Stomach (tissue), 9 donors: ENCODE results near the gene TRIM2. TPM values are rescaled to one million over a fixed set of nuclear protein-coding genes. Genes with fewer than 3 reads are reported as not detected.
A peak's percentile ranks its signal among the peaks of the same experiment; 100 is the strongest.

Source experiments
- DNase-seq, 2 donors: peaks; one replicate each; pipeline versions ENCODE4 v3.0.0 to v3.0.0-alpha.2; 2013 to 2019
- H3K27ac ChIP-seq, 5 donors: fragments of 200-600 bp in 4 of 5; sonication (generic) in 4 of 5; one replicate each; pipeline ENCODE4 v1.5.1; 2013 to 2019; ENCODE audit warnings: mild to moderate bottlenecking in 1 of 5, moderate library complexity in 1 of 5
- H3K27me3 ChIP-seq, 3 donors: fragments of 200-600 bp; sonication (generic); one replicate each; pipeline ENCODE4 v1.5.1; 2017 to 2019; ENCODE audit warnings: mixed run types in 1 of 3
- H3K36me3 ChIP-seq, 4 donors: fragments of 200-600 bp; sonication (generic); 1 replicate in 3 of 4; 2 replicates in 1 of 4; pipeline ENCODE4 v1.5.1; 2016 to 2019
- H3K4me1 ChIP-seq, 4 donors: fragments of 200-600 bp; sonication (generic); one replicate each; pipeline ENCODE4 v1.5.1; 2016 to 2019
- H3K4me3 ChIP-seq, 4 donors: fragments of 200-600 bp; sonication (generic) in 3 of 4; one replicate each; pipeline ENCODE4 v1.5.1; 2016 to 2019; ENCODE audit warnings: mild to moderate bottlenecking in 1 of 4
- H3K9me3 ChIP-seq, 4 donors: fragments of 200-600 bp; sonication (generic); one replicate each; pipeline ENCODE4 v1.5.1; 2016 to 2019
- EP300 ChIP-seq: sonication (generic); formaldehyde crosslinking; IDR thresholded peaks from one replicate; pipeline ENCODE4 v1.6.1; 2017; ENCODE audit warnings: antibody characterized with exemption
- POLR2A ChIP-seq, 4 donors: fragments of 450-650 bp; IDR thresholded peaks; one replicate each; pipeline ENCODE4 v1.6.1; 2016; ENCODE audit warnings: antibody characterized with exemption in 4 of 4, control low read depth in 2 of 4, mild to moderate bottlenecking in 1 of 4, moderate library complexity in 1 of 4
- POLR2AphosphoS5 ChIP-seq, 3 donors: sonication (generic); formaldehyde crosslinking; IDR thresholded peaks; one replicate each; pipeline ENCODE4 v1.6.1; 2016; ENCODE audit warnings: antibody characterized with exemption in 3 of 3
- WGBS, 5 donors: extraction: QIAGEN DNeasy Blood & Tissue Kit in 3 of 5; methylation state at CpG; one replicate each; pipeline versions ENCODE4 v1.1.5 to v1.1.7; 2013 to 2018; 5-methylcytosine and 5-hydroxymethylcytosine counted together
- intact Hi-C: fragments of 100-400 bp; cut with DNase I; formaldehyde crosslinking; loops from one replicate; pipeline ENCODE4 v1.15.1; 2023; ENCODE audit warnings: low total_unique reads
- polyA plus RNA-seq, 3 donors: library from polyadenylated mRNA; stranded (reverse); fragments of 200-250 nt; gene quantifications; one replicate each; pipeline ENCODE4 v1.2.3, GENCODE V29; 2013
- total RNA-seq, 5 donors: library from RNA; depleted of rRNA; stranded (reverse); fragments of >200 nt; gene quantifications; one replicate each; pipeline versions ENCODE4 v1.1.0 to v1.2.3, GENCODE V29; 2014 to 2016
- TF ChIP-seq, protein P1 (sequence below), 7 experiments: fragments of 450-650 bp in 4 of 7; fragments of 200-600 bp in 3 of 7; sonication (generic) in 3 of 7; IDR thresholded peaks; one replicate each; pipeline ENCODE4 v1.5.1; 2016 to 2019; ENCODE audit warnings: antibody characterized with exemption in 7 of 7, control low read depth in 2 of 7, mild to moderate bottlenecking in 1 of 7
- donor health status: healthy with polysubstance abuse.
- donor health status: Bipolar disorder and iron deficiency.
- donor health status: healthy.

Gene TRIM2
- total and polyA plus RNA-seq, 8 donors = 11.2 to 327 (median 53.8) TPM

DNA sequence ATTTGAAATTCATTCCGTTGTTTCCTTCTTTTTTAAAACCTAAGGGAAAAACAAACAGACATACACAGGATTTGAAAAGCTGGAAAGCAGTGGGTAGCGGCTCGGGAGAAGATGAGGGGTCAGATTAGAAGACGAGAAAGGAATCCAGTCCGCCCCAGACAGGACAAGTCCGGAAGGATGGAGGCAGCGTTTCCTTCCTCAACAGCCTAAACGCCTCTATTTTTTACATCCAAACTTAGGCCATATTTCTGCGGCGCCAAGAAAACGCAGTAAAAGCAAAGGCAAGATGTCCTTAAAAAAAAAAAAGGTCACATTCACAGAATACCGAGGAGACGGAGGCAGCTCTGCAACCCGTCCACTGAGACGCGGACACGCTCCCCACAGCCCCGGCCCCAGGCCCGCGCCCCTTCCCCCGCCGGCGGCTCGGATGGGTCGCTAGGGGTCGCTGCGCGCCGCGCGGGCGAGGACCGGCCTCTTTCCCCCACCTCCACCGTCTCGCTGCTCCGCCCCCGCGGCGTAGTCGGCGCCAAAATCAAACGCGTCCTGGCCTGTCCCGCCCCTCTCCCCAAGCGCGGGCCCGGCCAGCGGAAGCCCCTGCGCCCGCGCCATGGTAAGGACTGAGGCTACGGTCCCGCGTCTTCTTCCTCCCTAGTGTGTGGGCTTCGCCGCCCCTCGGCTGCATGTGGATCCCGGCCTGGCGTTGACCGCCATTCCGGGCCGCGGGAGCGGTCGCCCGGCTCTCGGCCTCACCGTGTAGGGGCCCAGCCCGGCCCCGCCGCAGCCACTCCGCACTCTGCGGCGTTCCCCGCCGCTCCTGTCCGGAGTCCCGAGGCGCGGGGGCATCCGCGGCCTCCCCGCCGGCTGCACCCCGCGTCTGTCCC, 140.1 kb downstream of the TRIM2 start, which contains the start of gene MND1:
TSS of gene MND1 (plus strand) at position 558 of the 881 bp plus-strand sequence. CDS start at position 608, 50 bp downstream.
- peak within 1 kb of the TSS in 3 of 5 donors; percentile 52 to 69 (median 64) for H3K27ac ChIP-seq
- H3K27me3 ChIP-seq = no peaks in the 10 kb centered on the region
- DNase-seq = peak; percentile 79 to 96
- TF ChIP-seq POLR2AphosphoS5 (IDR thresholded peaks at IDR 0.05) = no peak
- TF ChIP-seq, protein P1, sequence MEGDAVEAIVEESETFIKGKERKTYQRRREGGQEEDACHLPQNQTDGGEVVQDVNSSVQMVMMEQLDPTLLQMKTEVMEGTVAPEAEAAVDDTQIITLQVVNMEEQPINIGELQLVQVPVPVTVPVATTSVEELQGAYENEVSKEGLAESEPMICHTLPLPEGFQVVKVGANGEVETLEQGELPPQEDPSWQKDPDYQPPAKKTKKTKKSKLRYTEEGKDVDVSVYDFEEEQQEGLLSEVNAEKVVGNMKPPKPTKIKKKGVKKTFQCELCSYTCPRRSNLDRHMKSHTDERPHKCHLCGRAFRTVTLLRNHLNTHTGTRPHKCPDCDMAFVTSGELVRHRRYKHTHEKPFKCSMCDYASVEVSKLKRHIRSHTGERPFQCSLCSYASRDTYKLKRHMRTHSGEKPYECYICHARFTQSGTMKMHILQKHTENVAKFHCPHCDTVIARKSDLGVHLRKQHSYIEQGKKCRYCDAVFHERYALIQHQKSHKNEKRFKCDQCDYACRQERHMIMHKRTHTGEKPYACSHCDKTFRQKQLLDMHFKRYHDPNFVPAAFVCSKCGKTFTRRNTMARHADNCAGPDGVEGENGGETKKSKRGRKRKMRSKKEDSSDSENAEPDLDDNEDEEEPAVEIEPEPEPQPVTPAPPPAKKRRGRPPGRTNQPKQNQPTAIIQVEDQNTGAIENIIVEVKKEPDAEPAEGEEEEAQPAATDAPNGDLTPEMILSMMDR (IDR thresholded peaks at IDR 0.05) = peak in 5 of 7 experiments; percentile 63 to 99 (median 88)
- H3K4me1 ChIP-seq = peaks cover 0 to 29% (median 20%) of the 10 kb centered on the region in 4 donors
- peaks cover 0 to 14% (median 9%) of the 10 kb centered on the region in 4 donors for H3K36me3 ChIP-seq
- intact Hi-C loops = loop anchor here (5.0 kb wide), 1 partner anchor 233 kb away; no protein-coding TSS in a partner anchor
- WGBS, 5 donors = 0 to 3% (median 1%) methylated on average over 17 to 86 of the region's 86 CpGs
- H3K4me3 ChIP-seq = peak within 1 kb of the TSS; percentile 68 to 95 (median 86)
- no peaks in the 10 kb centered on the region for H3K9me3 ChIP-seq

DNA sequence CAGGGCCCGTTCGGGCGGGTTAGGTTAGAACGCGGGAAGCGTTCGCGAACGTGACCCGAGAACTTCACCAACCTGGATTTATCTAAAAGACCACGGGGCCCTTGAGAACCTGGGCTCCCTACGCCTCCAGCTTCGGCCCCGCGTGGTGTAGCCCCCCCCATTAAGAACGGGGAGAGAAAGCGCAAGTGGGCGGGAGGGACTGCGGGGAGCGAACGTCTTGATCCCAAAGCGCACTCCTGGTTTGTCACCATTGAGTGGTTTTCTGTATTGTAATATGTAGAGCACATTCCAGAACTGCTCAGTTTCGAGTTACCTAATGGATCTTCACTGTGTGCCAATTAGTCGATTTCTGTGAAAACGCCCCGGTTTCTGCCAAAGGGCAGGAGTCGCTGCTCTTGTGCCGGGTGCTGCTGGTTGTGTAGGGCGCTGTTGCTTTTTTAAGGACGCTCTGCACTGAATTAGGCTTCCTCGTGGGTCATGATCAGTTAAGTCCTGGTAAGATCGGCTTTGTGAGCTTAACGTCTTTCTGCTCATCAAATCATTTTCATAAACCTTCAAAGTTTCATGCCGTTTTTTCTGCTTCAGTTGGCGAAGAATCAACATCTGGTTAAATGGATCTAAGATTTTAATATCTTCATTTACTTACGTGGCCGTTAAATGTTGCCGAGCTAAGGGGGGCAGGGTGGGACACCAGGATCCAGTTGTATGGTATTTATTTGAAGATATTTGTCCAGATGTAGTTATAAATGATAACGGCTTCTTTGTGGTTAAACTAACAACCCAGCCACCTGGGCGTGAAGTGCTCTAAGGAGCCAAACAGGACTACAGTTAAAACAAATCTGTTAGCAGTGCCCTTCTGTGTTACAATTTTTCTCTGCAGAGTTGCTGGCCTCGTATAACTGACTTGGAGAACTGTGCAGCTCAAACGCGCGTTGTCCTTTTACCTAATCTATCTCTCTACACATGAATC, 141.1 kb downstream of the TRIM2 start:
- intact Hi-C loops = no loop called here

DNA sequence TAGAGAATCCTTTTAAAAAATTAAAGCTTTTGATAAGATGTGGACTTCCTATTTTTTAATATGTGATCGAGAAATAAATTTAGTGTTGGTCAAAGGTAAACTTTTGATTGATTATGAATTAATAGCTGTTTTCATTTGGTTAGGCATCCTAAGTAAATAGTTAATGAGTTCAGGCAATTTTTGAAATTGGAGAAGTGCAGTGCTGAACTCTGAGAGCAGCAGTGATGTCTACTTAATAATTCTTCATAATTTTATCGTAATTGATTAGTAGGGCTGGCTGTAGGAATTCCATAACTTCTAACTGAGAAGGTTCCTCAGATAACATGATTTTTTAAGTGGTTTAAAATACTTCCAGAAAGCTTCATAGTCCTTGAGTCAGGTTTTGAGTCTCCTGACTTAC, 141.8 kb downstream of the TRIM2 start:
- Histone ChIP-seq H3K4me3 (peak overlapping the region in 1 of 4 donors; percentile 95), H3K4me1 (peaks cover 0 to 29% (median 20%) of the 10 kb centered on the region in 4 donors), H3K36me3 (no peaks in the 10 kb centered on the region), H3K9me3 (no peaks in the 10 kb centered on the region), H3K27me3 (no peaks in the 10 kb centered on the region), H3K27ac (no peak overlapping the region)
- intact Hi-C loops = no loop called here
- DNase-seq = no peak
- whole genome bisulfite sequencing, 5 donors = 24 to 48% (median 36%) methylated on average over 2 of the region's 2 CpGs
- TF ChIP-seq, protein P1 (IDR thresholded peaks at IDR 0.05) = no peak
- TF ChIP-seq POLR2A (IDR thresholded peaks at IDR 0.05) (no peak), EP300 (no peak), POLR2AphosphoS5 (IDR thresholded peaks at IDR 0.05) (no peak)

More for the DNA sequence above, 141.1 kb downstream of the TRIM2 start:
- Histone ChIP-seq H3K36me3 (peaks cover 0 to 6% (median 1%) of the 10 kb centered on the region in 4 donors), H3K9me3 (no peaks in the 10 kb centered on the region), H3K4me1 (peaks cover 0 to 29% (median 20%) of the 10 kb centered on the region in 4 donors), H3K4me3 (peak overlapping the region; percentile 68 to 95 (median 86)), H3K27ac (peak overlapping the region in 3 of 5 donors; percentile 52 to 69 (median 64)), H3K27me3 (no peaks in the 10 kb centered on the region)
- TF ChIP-seq POLR2A (IDR thresholded peaks at IDR 0.05) (no peak), EP300 (no peak), POLR2AphosphoS5 (IDR thresholded peaks at IDR 0.05) (no peak)
- TF ChIP-seq, protein P1 (IDR thresholded peaks at IDR 0.05) = no peak
- WGBS, 5 donors = 1 to 2% (median 1%) methylated on average over 23 to 44 of the region's 44 CpGs
- peak in 1 of 2 donors; percentile 76 for DNase-seq

DNA sequence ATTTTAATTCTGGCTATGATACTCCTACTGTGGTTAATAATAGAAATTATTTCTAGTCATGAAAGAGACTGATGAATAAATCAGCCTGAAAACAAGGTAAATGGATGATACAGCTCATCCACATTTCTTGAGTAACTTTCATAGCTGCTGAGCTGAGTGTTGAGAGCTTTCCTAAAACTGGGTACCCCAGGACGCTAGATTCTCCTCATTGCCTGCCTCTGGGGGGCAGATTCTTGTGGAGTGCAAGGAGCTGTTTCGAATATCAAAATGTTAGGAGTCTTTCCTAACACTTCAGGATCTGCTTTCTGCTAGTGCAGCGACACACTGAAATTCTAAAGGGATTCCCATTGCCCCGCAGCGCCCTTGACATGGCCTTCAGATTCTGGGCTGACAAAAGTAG, 142.3 kb downstream of the TRIM2 start:
- H3K27me3 ChIP-seq = no peaks in the 10 kb centered on the region
- intact Hi-C loops = no loop called here
- no peaks in the 10 kb centered on the region for H3K9me3 ChIP-seq
- no peak overlapping the region for H3K27ac ChIP-seq
- WGBS, 5 donors = 74 to 92% (median 90%) methylated on average over 5 of the region's 5 CpGs
- no peaks in the 10 kb centered on the region for H3K36me3 ChIP-seq
- peak in 1 of 2 donors; percentile 28 for DNase-seq
- TF ChIP-seq, protein P1 (IDR thresholded peaks at IDR 0.05) = no peak
- TF ChIP-seq EP300 (no peak), POLR2A (IDR thresholded peaks at IDR 0.05) (no peak), POLR2AphosphoS5 (IDR thresholded peaks at IDR 0.05) (no peak)
- peaks cover 0 to 25% (median 19%) of the 10 kb centered on the region in 4 donors for H3K4me1 ChIP-seq
- H3K4me3 ChIP-seq = no peak overlapping the region
